Keratinocyte (primary cell): ENCODE results near the gene EPHA2.

Experiments used
- CTCF ChIP-seq, 3 experiments: IDR thresholded peaks in 1 of 3; conservative IDR thresholded peaks in 1 of 3; optimal IDR thresholded peaks in 1 of 3; 2 replicates in 2 of 3; 3 replicates in 1 of 3; pipeline versions ENCODE3 to v1.5.1; 2011; ENCODE audit warnings: low read length in 3 of 3, mild to moderate bottlenecking in 3 of 3, moderate library complexity in 2 of 3, control low read depth in 1 of 3, inconsistent platforms in 1 of 3; ENCODE audit not compliant: insufficient read depth in 2 of 3; ENCODE audit errors: extremely low read depth in 1 of 3
- EZH2 ChIP-seq: IDR thresholded peaks from one replicate; pipeline ENCODE4 v1.6.1; 2012; ENCODE audit warnings: inconsistent platforms, mild to moderate bottlenecking, low read length, moderate library complexity

GRCh38 chr1:16172964-16173446, 17.1 kb upstream of the EPHA2 start:
- TF ChIP-seq CTCF (optimal IDR thresholded peaks at IDR 0.05 in 1 of 3, IDR thresholded peaks at IDR 0.05 in 1 of 3, conservative IDR thresholded peaks at IDR 0.05 in 1 of 3; ENCODE audit: extremely low read depth in 1 of 3, insufficient read depth in 2 of 3, low read length in 3 of 3) = no peak
- TF ChIP-seq EZH2 = no peak
